C4-2B (cell line): ENCODE measurements around the gene WBP1L.

Experiments
- CTCF ChIP-seq: fragments of 450-650 bp; conservative IDR thresholded peaks from 2 replicates; pipeline ENCODE4 v1.5.1; 2017; ENCODE audit warnings: mild to moderate bottlenecking
- ZFX ChIP-seq: fragments of 450-650 bp; IDR thresholded peaks from 2 replicates; pipeline ENCODE4 v1.6.1; 2017

DNA sequence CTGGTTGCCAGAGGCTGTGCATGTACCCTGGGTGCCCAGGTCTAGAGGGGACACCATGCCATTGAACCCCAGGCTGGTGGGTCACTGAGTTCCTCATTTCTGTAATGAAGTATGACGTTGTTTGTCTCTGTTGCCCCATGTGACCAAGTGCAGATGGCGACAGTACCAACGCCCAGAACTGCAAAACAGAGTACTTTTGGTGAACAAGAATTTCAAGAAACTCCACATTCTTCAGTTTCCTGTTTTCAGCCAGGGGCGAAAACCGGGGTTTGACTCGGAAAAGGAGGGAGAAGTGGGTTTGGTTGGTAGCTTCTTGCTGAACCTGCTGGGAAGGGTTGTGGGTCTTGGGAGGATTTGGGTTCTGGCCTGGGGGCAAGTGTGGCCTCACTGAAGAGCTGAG is 75.3 kb downstream of the WBP1L start:
- TF ChIP-seq CTCF (no peak), ZFX (no peak)
